Stimulated activated CD4-positive, alpha-beta T cell treated with anti-CD3 and anti-CD28 coated beads, Interleukin-1b, Interleukin-23, amount 100 ng/mL, for 24 hours (primary cell): ENCODE data around the gene ATG3.
"Not testable (repeated sequence)": the region's sequence is repeated elsewhere in the genome, so short reads cannot be mapped to it uniquely, and the experiment has no call there.

Experiments
- DNase-seq, 4 experiments: peaks; one replicate each; pipeline ENCODE4 v3.0.0-alpha.2; 2020; ENCODE audit warnings: low read depth in 4 of 4, low spot score in 1 of 4

Gene ATG3

DNA sequence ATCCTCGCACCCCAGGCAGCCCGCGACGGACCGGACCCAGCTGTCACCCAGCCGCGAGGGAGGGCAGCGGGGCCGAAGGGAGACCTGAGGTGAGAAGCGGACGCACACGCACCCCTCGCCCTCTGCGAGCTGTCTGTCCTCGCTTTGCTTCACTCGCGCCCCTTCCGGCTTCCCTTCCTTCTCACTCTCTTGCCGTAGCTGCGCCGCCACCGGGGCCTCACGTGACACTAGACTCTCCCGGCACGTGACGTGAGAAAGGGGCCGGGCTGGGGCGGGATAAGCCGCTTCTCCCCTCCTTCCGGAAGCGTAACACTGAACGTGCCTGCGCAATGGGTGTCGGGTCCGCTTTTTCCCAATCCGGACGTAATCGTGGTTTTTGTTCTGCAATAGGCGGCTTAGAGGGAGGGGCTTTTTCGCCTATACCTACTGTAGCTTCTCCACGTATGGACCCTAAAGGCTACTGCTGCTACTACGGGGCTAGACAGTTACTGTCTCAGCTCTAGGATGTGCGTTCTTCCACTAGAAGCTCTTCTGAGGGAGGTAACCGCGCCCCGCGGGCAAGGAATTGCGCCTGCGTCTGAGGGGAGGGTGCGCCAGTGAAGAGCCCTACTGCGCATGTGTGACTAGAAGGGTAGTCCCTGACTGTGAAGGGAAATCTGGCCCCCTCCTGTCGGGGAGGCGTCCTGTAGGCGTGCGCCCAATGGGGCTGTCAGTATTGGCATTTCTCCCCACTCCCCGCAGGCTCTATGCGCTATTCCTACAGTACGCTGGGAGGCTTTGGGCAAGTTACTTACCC lies at the start of gene ATG3, which contains the start of gene SLC35A5:
Gene ATG3, minus strand, starts transcription at position 229 of the 796 bp plus-strand sequence. CDS start 434 bp downstream, outside the sequence.
Gene SLC35A5, plus strand, starts transcription at position 312 of the 796 bp plus-strand sequence. CDS start 1,359 bp downstream, outside the sequence.
- peak; percentile 94 to 96 (median 95) for DNase-seq

DNA sequence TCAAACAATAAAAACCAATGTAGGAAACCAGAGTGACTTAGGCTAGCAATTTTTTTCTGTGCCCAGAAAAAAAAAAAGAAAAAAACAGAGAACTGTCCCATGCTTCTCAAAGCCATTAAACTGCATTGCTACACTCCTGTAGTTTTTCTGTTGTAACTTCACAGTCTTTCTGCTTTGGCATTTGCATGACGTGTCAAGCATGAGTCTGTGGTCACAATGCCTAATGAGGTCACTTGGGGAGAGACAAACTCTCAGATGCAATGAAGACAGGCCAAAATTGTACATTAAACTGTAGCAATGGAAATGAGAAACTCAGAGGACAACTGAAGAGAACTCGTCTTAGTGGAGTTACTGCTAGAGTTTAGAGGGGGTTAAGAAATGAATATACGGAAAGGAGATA lies 48.4 kb upstream of the ATG3 start:
- no peak for DNase-seq

DNA sequence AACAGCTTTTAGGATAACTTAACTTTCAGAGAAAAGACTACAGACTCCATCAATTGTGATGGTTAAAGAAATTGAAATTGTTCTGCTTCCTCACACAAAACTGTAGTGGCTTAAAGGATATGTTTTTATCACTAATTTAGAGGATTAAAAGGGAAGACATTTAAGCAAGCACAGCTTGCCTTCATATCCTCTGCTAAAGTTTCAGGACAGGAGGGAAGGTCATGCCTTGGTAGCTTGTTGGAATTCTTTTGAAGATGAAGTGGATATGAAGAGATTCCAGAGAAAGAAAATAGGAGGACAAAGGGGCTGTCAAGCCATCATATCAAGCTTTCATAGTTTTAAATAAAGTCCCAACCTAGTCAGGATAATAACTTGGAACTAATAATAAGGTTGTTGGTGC lies 46.1 kb upstream of the ATG3 start:
- DNase-seq = no peak

DNA sequence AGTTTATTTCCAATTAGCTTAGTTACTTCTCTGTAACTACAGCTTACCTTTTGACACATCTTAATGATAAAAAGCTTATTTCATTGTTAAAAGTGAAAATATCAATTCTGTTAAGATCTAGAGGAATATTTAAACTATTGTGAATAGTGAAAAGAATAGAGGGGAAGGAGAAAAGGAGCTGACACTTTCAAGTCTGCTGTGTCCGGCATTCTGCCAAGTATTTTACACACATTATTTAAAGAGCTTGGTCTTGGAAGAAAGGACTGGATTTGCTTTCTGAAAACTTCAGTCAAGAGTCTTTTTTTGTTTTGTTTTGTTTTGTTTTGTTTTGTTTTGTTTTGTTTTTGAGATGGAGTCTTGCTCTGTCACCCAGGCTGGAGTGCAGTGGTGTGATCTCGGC lies 44.3 kb upstream of the ATG3 start:
- DNase-seq = no peak

DNA sequence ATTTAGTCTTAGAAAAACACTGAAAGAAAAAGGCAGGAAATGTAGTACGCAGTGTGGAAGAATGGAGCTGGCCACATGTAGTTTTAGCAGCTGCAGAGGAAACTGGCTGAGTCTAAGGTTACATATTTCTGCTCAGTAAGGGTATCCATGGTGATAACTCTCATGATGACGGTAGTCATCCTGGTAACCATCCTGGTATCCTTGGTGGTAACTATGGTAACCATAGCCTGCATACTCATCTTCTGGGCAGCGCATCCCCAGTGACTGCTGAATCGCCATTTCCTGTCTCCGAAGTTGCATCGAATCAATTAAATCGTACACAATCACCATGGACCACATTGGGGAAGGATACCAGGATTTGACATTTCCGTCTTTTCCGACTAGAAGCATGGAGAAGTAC lies 43.5 kb upstream of the ATG3 start:
- no peak for DNase-seq

DNA sequence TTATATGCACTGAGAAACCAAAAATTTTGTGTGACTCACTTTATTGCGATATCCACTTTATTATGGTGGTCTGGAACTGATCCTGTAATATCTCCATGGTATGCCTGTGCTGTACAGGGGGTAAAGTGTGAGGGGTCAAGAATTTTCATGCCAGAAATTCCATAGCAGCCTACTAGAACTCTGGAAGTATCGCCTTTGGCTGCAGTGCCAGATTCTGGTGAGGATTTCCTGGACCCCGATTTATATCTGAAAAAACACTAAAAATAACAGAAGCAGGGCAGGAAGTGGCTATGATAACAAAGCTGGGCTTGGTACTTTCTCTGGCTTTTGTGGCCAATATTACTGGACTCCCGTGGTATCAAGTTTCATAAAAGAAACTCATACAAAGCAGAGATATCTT lies 42.8 kb upstream of the ATG3 start:
- no peak for DNase-seq

DNA sequence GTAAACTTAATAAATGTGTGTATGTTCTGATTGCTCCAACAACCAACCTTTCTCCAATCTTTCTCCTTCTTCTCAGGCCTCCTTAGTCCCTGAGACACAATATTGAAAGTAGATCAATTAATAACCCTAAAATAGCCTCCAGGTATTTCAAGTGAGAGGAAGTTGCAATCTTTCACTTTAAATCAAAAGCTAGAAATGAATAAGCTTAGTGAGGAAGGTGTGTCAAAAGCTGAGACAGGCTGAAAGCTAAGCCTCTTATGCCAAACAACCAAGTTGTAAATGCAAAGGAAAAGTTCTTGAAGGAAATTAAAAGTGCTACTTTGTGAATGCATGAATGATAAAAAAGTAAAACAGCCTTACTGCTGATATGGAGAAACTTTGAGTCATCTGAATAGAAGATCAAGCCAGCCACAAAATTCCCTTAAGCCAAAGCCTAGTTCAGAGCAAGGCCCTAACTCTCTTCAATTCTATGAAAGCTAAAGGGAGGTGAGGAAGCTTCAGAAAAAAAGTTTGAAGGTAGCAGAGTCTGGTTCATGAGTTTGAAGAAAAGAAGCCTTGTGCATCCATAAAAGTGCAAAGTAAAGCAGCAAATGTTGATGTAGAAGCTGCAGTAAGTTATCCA lies 40.6 kb upstream of the ATG3 start:
- DNase-seq = no peak

DNA sequence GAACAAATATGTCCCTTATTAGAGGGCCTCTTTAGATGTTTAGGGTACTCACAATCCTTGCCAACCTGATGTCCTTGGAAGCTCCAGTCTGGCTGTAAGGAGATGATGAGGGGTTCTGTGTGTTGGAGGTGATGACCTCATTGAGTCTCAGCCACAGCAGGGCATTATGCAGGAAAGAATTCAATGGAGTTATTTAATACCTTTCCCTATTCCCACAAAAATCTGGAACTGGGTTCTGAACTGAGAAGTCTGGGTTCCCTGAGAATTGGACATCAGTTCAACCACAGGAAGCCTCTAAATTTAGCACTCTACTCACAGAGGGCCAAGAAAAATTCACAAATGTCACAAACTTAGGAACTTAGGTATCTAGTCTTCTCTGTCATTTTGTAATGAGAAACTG lies 37.0 kb upstream of the ATG3 start:
- no peak for DNase-seq

DNA sequence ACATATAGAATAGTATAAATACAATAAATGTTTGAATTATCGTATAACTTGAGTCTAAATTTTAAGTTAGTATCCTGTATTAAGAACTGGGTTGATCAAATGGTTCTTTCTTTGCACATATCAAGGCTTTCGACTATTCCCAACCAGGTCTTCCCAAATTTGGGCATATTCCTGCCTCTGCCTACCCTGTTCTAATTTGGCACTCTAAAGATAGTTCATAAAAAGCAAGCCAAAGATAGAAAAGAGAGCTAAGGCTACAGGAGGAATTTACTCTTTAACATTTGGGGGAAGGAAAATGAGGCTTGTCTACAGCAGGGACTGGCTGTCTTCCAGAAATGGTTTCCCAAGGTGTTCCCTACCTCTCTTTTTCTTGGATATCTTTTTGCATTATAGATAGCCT lies 36.2 kb upstream of the ATG3 start:
- DNase-seq = no peak

DNA sequence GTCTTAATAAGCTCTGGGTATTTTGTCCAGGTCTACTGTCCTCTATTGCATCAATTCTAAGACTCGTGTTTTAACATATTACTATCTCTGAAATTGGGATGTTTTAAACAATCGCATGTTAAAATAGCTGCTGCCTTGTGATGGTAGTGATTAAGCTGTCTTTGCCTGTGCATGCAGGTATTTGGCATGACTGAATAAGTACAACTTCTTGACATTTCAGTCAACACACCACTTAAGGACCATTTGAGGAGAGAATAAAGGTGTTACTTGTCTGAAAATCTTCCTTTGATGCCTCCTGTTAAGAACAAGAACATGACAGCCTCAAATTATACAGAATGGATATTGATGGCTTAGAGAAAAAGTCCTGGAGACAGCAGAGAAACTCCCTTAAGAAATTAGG lies 33.1 kb upstream of the ATG3 start:
- DNase-seq = no peak

DNA sequence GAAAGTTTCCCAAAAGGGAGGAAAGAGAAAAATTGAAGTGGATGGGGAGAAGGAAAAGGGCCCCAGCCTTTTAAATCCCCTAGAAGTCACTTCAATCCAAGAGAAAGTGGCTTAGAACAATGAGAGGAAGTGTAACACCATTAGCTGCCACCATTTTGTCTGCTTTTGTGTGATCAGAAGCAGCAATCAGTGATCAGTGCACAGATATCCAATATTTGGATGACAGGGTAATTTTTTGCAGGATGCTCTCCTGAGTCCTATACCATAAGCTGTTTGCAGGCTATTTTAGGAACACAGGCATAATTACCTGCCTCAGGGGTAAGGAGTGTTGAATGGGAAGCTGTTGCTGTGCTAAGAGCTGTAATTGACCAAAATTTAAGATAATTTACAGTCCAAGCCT lies 31.5 kb upstream of the ATG3 start:
- DNase-seq = no peak

DNA sequence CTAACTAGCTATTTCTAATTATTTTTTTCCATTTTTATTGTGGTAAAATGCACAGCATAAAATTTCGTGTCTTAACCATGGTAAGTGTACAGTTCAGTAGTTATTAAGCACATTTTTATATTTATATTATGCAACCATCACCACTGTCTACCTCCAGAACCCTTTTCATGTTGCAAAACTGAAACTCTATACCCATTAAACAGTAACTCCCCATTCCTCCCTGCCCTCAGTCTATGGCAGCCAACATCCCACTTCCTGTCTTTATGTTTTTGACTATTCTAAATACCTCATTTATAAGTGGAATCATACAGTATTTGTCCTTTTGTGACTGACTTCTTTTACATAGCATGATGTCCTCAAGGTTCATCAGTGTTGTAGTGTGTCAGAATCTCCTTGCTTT lies 25.6 kb upstream of the ATG3 start:
- no peak for DNase-seq

DNA sequence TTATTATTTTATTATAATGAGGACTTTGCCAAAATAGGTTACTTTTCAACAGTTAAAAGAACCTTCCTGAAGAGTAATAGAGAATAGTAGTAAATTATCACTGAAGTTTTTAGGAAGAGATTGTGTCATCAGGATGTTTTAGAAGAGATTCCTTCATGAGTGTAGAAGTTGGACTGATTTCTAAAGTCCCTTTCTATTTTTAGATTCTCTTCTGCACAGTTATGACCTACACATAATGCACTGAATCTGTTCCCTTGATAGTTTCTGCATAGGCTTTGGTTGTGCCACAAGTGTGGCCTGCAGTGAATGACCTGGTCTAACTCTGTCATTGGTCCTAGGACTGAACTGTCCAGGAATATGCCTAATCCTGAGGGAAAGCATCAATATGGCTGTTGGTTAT lies 24.0 kb upstream of the ATG3 start:
- DNase-seq = no peak

DNA sequence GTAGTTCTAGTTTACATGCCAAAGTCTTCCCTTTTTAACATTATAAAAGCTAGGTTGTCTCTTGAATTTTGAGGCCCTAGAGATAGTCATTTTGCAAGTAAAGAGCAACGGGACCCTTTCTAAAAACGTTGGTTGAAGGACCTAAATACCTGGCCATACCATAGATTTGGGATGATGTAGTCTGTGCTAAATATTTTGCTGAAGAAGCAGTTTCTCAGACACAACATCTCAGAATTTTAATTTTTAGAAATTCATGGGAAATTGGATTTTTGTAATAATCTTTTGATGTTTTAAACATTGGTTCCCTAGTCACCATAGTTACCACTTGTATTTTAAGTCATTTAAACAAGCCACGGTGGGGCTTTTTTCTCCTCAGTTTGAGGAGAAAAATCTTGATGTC lies 21.3 kb upstream of the ATG3 start:
- no peak for DNase-seq

DNA sequence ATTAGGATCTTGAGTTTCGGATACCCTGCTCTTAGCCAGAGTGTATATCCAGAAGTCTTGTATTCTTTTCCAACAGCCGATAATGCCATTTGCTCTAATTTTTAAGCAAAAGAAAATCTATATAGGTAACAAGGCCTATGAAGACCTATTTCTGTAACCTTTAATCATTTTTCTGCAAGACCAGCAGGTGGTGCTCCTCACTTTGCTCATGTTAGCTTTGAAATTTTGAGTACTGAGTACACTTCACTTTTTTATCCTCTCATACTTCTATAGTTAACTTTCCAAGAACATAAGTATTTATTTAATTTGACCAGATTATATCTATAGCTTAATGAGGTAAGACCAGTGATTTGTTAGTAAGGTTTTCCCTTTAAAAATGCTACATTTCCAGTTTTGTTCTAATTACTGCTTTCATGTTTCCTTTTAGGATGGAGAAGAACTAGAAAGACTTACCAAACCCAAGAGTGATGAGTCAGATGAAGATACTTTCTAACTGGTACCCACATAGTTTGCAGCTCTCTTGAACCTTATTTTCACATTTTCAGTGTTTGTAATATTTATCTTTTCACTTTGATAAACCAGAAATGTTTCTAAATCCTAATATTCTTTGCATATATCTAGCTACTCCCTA lies 20.6 kb upstream of the ATG3 start:
- DNase-seq = peak in 1 of 4 experiments; percentile 9

DNA sequence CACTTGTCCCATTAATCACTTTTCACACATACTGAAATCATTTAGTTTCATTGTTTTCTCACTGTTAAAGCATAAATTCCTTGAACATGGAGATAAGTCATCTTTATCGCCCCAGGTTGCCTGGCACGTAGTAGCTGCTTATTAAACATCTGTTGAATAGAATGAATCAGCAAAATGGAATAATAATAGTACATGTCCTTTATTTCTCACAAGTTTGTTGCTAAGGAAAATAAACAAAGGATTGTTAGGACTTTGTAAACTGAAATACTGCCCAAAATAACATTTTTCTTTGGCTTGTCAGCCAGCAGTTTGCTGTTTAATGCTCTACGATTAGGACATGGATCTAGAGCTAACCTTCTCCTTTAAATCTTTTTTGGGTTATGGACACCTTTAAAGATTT lies 17.9 kb upstream of the ATG3 start:
- DNase-seq = no peak

DNA sequence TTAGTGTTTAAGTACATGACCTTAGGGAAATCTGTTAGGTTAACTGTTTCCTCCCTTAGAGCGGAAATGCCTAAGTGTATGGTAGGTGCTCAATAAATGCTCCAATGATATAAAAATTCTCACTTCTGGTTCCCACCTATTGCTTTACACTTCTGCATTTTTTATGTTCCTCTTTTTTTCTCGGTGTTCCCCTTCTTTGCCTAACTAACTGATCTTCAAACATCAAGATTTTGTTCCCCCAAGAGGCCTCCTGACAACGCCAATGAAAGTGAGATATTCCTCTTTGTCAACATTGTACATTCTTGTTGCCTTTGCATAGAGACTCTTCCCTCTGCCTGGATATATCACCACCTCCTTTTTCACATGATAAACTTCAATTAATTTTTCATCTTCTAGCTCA lies 17.5 kb upstream of the ATG3 start:
- no peak for DNase-seq

DNA sequence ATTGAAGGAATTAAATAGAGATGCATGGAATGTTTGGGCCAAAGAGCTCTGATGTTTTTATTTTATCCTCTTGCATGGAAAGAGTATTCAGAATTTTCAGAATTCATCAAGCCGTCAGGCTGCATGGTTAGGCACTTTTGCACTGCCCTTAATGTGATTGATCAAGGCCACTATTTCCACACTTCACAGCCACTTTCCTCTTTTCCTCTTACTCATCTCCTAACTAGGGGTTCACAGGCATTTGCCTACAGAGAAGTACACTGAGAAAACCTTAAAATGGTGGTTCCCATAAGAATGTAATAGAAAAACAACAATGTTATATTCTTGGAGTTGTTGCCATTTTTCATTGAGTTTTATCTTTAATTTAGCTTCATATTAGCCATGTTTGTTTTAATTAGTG lies 10.9 kb upstream of the ATG3 start:
- no peak for DNase-seq

DNA sequence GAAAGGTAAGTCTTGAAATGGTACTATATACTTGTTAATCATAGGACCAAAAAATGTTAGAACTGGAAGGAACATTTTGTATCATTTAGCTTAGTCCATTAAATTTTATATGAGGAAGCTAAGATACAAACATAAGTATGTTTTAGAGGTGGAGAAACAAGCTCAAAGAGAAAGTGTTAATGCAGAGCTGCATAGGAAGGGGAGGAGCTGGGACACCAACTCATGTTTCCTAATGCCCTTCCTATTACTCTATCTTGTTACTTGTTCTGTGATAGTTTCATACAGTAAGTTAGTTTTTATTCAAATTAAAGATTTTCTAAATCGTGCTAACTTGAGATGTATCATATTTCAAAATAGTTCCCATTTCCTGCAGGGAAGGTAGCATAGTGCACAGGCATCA lies 7.5 kb upstream of the ATG3 start:
- DNase-seq = no peak

DNA sequence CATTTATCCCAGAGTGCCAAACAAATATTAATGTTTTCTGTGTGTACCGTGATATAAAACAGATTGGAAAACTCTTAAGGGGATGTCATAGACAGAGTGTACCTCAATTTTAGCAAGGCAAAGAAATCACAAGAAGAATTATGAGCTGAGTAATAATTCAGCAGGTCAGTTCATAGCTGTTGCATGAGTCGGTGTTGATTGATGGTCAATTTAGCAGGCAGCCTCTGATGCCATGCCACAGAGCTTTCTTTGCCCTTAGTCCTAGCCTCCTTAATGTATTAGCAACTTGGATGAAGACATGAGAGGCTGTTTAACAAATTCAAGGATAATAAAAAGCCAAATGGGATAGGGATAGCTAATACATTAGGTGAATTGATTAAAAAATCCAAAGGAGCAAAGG lies 6.9 kb upstream of the ATG3 start:
- DNase-seq = no peak

DNA sequence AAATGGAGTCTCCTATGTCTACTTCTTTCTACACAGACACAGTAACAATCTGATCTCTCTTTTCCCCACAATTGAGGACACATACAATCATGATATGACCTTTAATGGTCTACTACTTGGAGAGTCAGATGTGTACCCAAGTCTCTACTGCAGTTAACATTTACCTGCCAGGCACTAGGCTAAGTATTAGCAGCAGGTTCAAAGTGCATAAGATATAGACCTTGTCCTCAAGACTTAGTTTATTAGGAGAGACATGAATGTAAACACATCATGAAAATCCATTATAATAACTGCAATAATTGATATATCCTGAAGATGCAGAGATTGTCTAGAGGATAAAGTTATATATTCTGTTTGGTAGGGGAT lies 3.2 kb upstream of the ATG3 start:
- no peak for DNase-seq

DNA sequence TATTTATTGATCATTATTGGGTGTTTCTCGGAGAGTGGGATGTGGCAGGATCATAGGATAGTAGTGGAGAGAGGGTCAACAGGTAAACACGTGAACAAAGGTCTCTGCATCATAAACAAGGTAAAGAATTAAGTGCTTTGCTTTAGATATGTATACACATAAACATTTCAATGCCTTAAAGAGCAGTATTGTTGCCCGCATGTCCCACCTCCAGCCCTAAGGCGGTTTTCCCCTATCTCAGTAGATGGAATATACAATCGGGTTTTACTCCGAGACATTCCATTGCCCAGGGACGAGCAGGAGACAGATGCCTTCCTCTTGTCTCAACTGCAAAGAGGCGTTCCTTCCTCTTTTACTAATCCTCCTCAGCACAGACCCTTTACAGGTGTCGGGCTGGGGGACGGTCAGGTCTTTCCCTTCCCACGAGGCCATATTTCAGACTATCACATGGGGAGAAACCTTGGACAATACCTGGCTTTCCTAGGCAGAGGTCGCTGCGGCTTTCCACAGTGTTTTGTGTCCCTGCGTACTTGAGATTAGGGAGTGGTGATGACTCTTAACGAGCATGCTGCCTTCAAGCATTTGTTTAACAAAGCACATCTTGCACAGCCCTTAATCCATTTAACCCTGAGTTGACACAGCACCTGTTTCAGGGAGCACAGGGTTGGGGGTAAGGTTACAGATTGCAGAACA lies 2.6 kb upstream of the ATG3 start:
- DNase-seq = not testable (repeated sequence)
